B cell (primary cell): Measurements from ENCODE around the gene PSMD1. TPM values are rescaled to one million over a fixed set of nuclear protein-coding genes. Genes with fewer than 3 reads are reported as not detected.

Source experiments
- ATAC-seq: fragments of 200-7000 bp; cut with Tn5 transposase; one replicate; pipeline ENCODE4 v1.10.0; 2021; ENCODE audit warnings: low read depth, mild to moderate bottlenecking, moderate number of reproducible peaks, moderate library complexity
- CTCF ChIA-PET: fragments of 350-600 bp; sonication (Branson Sonifier 250); formaldehyde crosslinking; loops from one replicate; lab custom pipeline; 2021; ENCODE audit warnings: antibody characterized with exemption, inconsistent platforms; lab: Charles Lee
- POLR2A ChIA-PET: fragments of 350-600 bp; sonication (Branson Sonifier 250); formaldehyde crosslinking; loops from one replicate; lab custom pipeline; 2021; ENCODE audit warnings: antibody characterized with exemption; lab: Charles Lee
- DNase-seq: peaks from one replicate; pipeline ENCODE4 v3.0.0; 2013
- H2AFZ ChIP-seq: 2 replicates; pipeline ENCODE4 v1.6.1; 2012; ENCODE audit warnings: mild to moderate bottlenecking, low read depth, low read length; ENCODE audit not compliant: insufficient read depth, poor library complexity, severe bottlenecking
- H3K27ac ChIP-seq, 2 donors: 1 replicate in 1 of 2; 2 replicates in 1 of 2; pipeline ENCODE4 v1.5.1; 2012 to 2013; ENCODE audit warnings: low read length in 2 of 2, mild to moderate bottlenecking in 2 of 2, moderate library complexity in 1 of 2
- H3K27me3 ChIP-seq, 4 experiments: fragments of 200-600 bp in 1 of 4; sonication (generic) in 1 of 4; replicated peaks in 1 of 4; 1 replicate in 2 of 4; 2 replicates in 2 of 4; pipeline versions ENCODE4 v1.6.1 to v1.7.0; 2013 to 2016; ENCODE audit warnings: low read length in 3 of 4, mild to moderate bottlenecking in 2 of 4, mixed read lengths in 1 of 4, moderate library complexity in 1 of 4; ENCODE audit not compliant: insufficient read depth in 4 of 4, control insufficient read depth in 3 of 4; ENCODE audit errors: control extremely low read depth in 1 of 4
- H3K36me3 ChIP-seq, 2 experiments: replicated peaks in 1 of 2; 1 replicate in 1 of 2; 2 replicates in 1 of 2; pipeline versions ENCODE4 v1.6.1 to v1.7.1; 2013; ENCODE audit warnings: low read length in 1 of 2; ENCODE audit not compliant: insufficient read depth in 2 of 2, control insufficient read depth in 1 of 2; ENCODE audit errors: control extremely low read depth in 1 of 2, extremely low read depth in 1 of 2
- H3K4me1 ChIP-seq, 2 donors: fragments of 200-600 bp in 1 of 2; sonication (generic) in 1 of 2; 1 replicate in 1 of 2; 2 replicates in 1 of 2; pipeline versions ENCODE4 v1.5.1 to v1.6.1; 2013 to 2017; ENCODE audit warnings: low read length in 2 of 2; ENCODE audit not compliant: control insufficient read depth in 2 of 2, insufficient read depth in 2 of 2
- H3K4me2 ChIP-seq: replicated peaks from 2 replicates; pipeline ENCODE3; 2012; ENCODE audit warnings: mild to moderate bottlenecking, low read depth, low read length; ENCODE audit not compliant: poor library complexity, severe bottlenecking
- H3K4me3 ChIP-seq, 5 experiments: fragments of 200-600 bp in 1 of 5; sonication (generic) in 1 of 5; 1 replicate in 3 of 5; 2 replicates in 2 of 5; pipeline versions ENCODE4 v1.5.1 to v1.7.0; 2011 to 2016; ENCODE audit warnings: low read length in 4 of 5, mild to moderate bottlenecking in 4 of 5, low read depth in 2 of 5, control low read depth in 1 of 5, moderate library complexity in 1 of 5; ENCODE audit not compliant: insufficient read depth in 1 of 5; ENCODE audit errors: control extremely low read depth in 1 of 5, extremely low read depth in 1 of 5
- H3K79me2 ChIP-seq: fragments of 200-600 bp; sonication (generic); one replicate; pipeline ENCODE4 v1.6.0; 2016; ENCODE audit warnings: low read length; ENCODE audit not compliant: control insufficient read depth, insufficient read depth
- H3K9ac ChIP-seq: fragments of 200-600 bp; sonication (generic); 2 replicates; pipeline ENCODE4 v1.6.1; 2017; ENCODE audit warnings: mild to moderate bottlenecking, low read length, moderate library complexity
- H3K9me3 ChIP-seq, 3 donors: one replicate each; pipeline versions ENCODE4 v1.6.1 to v1.7.1; 2013; ENCODE audit warnings: low read length in 2 of 3; ENCODE audit not compliant: control insufficient read depth in 2 of 3, insufficient read depth in 1 of 3; ENCODE audit errors: control extremely low read depth in 1 of 3
- H4K20me1 ChIP-seq: 2 replicates; pipeline ENCODE4 v1.6.0; 2012; ENCODE audit warnings: mild to moderate bottlenecking, low read length; ENCODE audit not compliant: insufficient read depth, control insufficient read depth, poor library complexity, severe bottlenecking
- H3K27ac Mint-ChIP-seq: one replicate; pipeline ENCODE4 v1.8.0; 2021; ENCODE audit warnings: mixed read lengths
- H3K27me3 Mint-ChIP-seq: one replicate; pipeline ENCODE4 v1.8.0; 2021; ENCODE audit warnings: mixed read lengths
- H3K4me1 Mint-ChIP-seq: one replicate; pipeline ENCODE4 v1.8.0; 2021; ENCODE audit warnings: mixed read lengths
- H3K4me3 Mint-ChIP-seq: one replicate; pipeline ENCODE4 v1.8.0; 2021; ENCODE audit warnings: mixed read lengths
- H3K9me3 Mint-ChIP-seq: one replicate; pipeline ENCODE4 v1.8.0; 2022; ENCODE audit warnings: mixed read lengths; ENCODE audit not compliant: insufficient read depth
- CTCF ChIP-seq: fragments of 200-600 bp; IDR thresholded peaks from one replicate; pipeline ENCODE4 v1.8.0; 2022; ENCODE audit warnings: antibody characterized with exemption, mild to moderate bottlenecking
- EZH2 ChIP-seq: IDR thresholded peaks from 2 replicates; pipeline ENCODE4 v1.6.1; 2012; ENCODE audit warnings: borderline replicate concordance, low read depth, mild to moderate bottlenecking, moderate library complexity, low read length; ENCODE audit not compliant: insufficient read depth, poor library complexity, severe bottlenecking
- WGBS: methylation state at CpG from one replicate; pipeline ENCODE4 v1.1.5; 2013; ENCODE audit warnings: missing lambda C conversion rate; ENCODE audit not compliant: insufficient coverage; 5-methylcytosine and 5-hydroxymethylcytosine counted together
- intact Hi-C: fragments of 100-400 bp; cut with micrococcal nuclease; formaldehyde crosslinking; loops from one replicate; pipeline ENCODE4 v1.10.0; 2022
- polyA plus RNA-seq: library from polyadenylated mRNA; depleted of rRNA; stranded (reverse); fragments of >200 nt; gene quantifications from 2 replicates; pipeline ENCODE4 v1.2.3, GENCODE V29; 2012
- total RNA-seq, 2 donors: library from RNA; stranded (reverse); fragments of 120-200 nt in 1 of 2; gene quantifications; 1 replicate in 1 of 2; 2 replicates in 1 of 2; pipeline versions ENCODE4 v1.2.3 to v1.2.4, GENCODE V29; 2013 to 2022

PSMD1 gene
- total and polyA plus RNA-seq, 2 donors (not counting 1 experiment from before 2014, with no cell fraction given) = 21.5 to 48.2 TPM

GRCh38 chr2:231188506-231189170 is 132.0 kb downstream of the PSMD1 start:
- H3K9me3 ChIP-seq = peaks cover 0 to 3% (median 0%) of the 10 kb centered on the region in 3 donors
- no peak overlapping the region for H2AFZ ChIP-seq
- 100% methylated on average over 1 of the region's 6 CpGs for WGBS
- H3K4me2 ChIP-seq = no peak overlapping the region
- no peak for ATAC-seq
- Mint-ChIP-seq H3K4me3 (no peak overlapping the region), H3K9me3 (no peaks in the 10 kb centered on the region), H3K27me3 (peaks cover 43% of the 10 kb centered on the region), H3K4me1 (peaks cover 2% of the 10 kb centered on the region), H3K27ac (no peak overlapping the region)
- DNase-seq = no peak
- peaks cover 0 to 20% (median 3%) of the 10 kb centered on the region in 4 experiments for H3K27me3 ChIP-seq
- peaks cover 0 to 3% of the 10 kb centered on the region in 2 donors for H3K4me1 ChIP-seq
- CTCF ChIA-PET = no interaction called here
- no peaks in the 10 kb centered on the region for H3K79me2 ChIP-seq
- TF ChIP-seq EZH2 = no peak
- TF ChIP-seq CTCF = no peak
- H3K36me3 ChIP-seq = no peaks in the 10 kb centered on the region
- no peak overlapping the region for H3K9ac ChIP-seq
- POLR2A ChIA-PET = interaction anchor here (0.6 kb wide), 1 partner anchor 208 kb away, joined by 3 read pairs; no protein-coding TSS in a partner anchor
- intact Hi-C loops = no loop called here
- no peak overlapping the region for H3K27ac ChIP-seq
- no peak overlapping the region for H3K4me3 ChIP-seq
- no peaks in the 10 kb centered on the region for H4K20me1 ChIP-seq

GRCh38 chr2:231189171-231189530 is 132.5 kb downstream of the PSMD1 start:
- no peaks in the 10 kb centered on the region for H4K20me1 ChIP-seq
- no peak overlapping the region for H3K4me3 ChIP-seq
- DNase-seq (no peak), ATAC-seq (no peak)
- 93% methylated on average over 8 of the region's 8 CpGs for WGBS
- H3K27ac Mint-ChIP-seq = no peak overlapping the region
- H3K27me3 Mint-ChIP-seq = peaks cover 45% of the 10 kb centered on the region
- no peaks in the 10 kb centered on the region for H3K36me3 ChIP-seq
- H2AFZ ChIP-seq = no peak overlapping the region
- no peaks in the 10 kb centered on the region for H3K9me3 Mint-ChIP-seq
- H3K27ac ChIP-seq = no peak overlapping the region
- peaks cover 2% of the 10 kb centered on the region for H3K4me1 Mint-ChIP-seq
- TF ChIP-seq EZH2 (no peak), CTCF (no peak)
- H3K79me2 ChIP-seq = no peaks in the 10 kb centered on the region
- H3K9ac ChIP-seq = no peak overlapping the region
- H3K9me3 ChIP-seq = peaks cover 0 to 3% (median 0%) of the 10 kb centered on the region in 3 donors
- H3K4me3 Mint-ChIP-seq = no peak overlapping the region
- peaks cover 0 to 22% (median 3%) of the 10 kb centered on the region in 4 experiments for H3K27me3 ChIP-seq
- POLR2A ChIA-PET = no interaction called here
- CTCF ChIA-PET = interaction anchor here (0.5 kb wide), 1 partner anchor 413 kb away, joined by 5 read pairs; no protein-coding TSS in a partner anchor
- H3K4me1 ChIP-seq = peaks cover 0 to 3% of the 10 kb centered on the region in 2 donors
- no peak overlapping the region for H3K4me2 ChIP-seq
- intact Hi-C loops = no loop called here
